ENCODE measurements around the gene RASGRF2. TPM values are rescaled to one million over a fixed set of nuclear protein-coding genes. Genes with fewer than 3 reads are reported as not detected.

Gene RASGRF2
- total RNA-seq, 4 donors from 2014 or later, result 3.6 to 6.3 (median 4.8) TPM

- no peak for ATAC-seq
- Histone ChIP-seq H3K27me3 (no peaks in the 10 kb centered on the region), H3K36me3 (no peaks in the 10 kb centered on the region), H3K4me3 (no peak overlapping the region), H3K9me3 (no peaks in the 10 kb centered on the region), H3K27ac (peak overlapping the region; percentile 98 to 100 (median 98)), H3K4me1 (peaks cover 95 to 97% of the 10 kb centered on the region in 2 donors)
- no peak for TF ChIP-seq CTCF (IDR thresholded peaks at IDR 0.05 in 4 of 5, conservative IDR thresholded peaks at IDR 0.05 in 1 of 5)
- no peak for TF ChIP-seq POLR2A (IDR thresholded peaks at IDR 0.05)
- in situ Hi-C loops (cut with MboI; ENCODE audit: low sequenced_read_pairs in 4 of 4) (no loop called here), intact Hi-C loops (cut with DNase I; ENCODE audit: low total_unique reads) (loop anchor here (10.0 kb wide), 1 partner anchor 923 kb away; no protein-coding TSS in a partner anchor)
- no peak for DNase-seq
These were observed 281.9 kb downstream of the RASGRF2 start for GRCh38 chr5:81241961-81242648.

- H3K27me3 ChIP-seq, result no peaks in the 10 kb centered on the region
- H3K9me3 ChIP-seq, result no peaks in the 10 kb centered on the region
- intact Hi-C loops (cut with DNase I; ENCODE audit: low total_unique reads), result loop anchor here (10.0 kb wide), 1 partner anchor 922 kb away; no protein-coding TSS in a partner anchor
- H3K4me3 ChIP-seq, result no peak overlapping the region
- H3K27ac ChIP-seq, result peak overlapping the region; percentile 98 to 100 (median 98)
- in situ Hi-C loops (cut with MboI; ENCODE audit: low sequenced_read_pairs in 4 of 4), result no loop called here
- ATAC-seq (no peak), DNase-seq (no peak)
- H3K4me1 ChIP-seq, result peaks cover 95 to 100% of the 10 kb centered on the region in 2 donors
- H3K36me3 ChIP-seq, result no peaks in the 10 kb centered on the region
- TF ChIP-seq POLR2A (IDR thresholded peaks at IDR 0.05), result no peak
- no peak for TF ChIP-seq CTCF (IDR thresholded peaks at IDR 0.05 in 4 of 5, conservative IDR thresholded peaks at IDR 0.05 in 1 of 5)
These were observed 282.8 kb downstream of the RASGRF2 start for GRCh38 chr5:81242906-81243436.

- H3K27me3 ChIP-seq, result no peaks in the 10 kb centered on the region
- TF ChIP-seq POLR2A (IDR thresholded peaks at IDR 0.05), result no peak
- intact Hi-C loops (cut with DNase I; ENCODE audit: low total_unique reads) (loop anchor here (10.0 kb wide), 1 partner anchor 920 kb away; no protein-coding TSS in a partner anchor), in situ Hi-C loops (cut with MboI; ENCODE audit: low sequenced_read_pairs in 4 of 4) (no loop called here)
- peaks cover 95 to 99% of the 10 kb centered on the region in 2 donors for H3K4me1 ChIP-seq
- ATAC-seq, result no peak
- no peak for DNase-seq
- no peaks in the 10 kb centered on the region for H3K36me3 ChIP-seq
- no peaks in the 10 kb centered on the region for H3K9me3 ChIP-seq
- H3K4me3 ChIP-seq, result no peak overlapping the region
- H3K27ac ChIP-seq, result peak overlapping the region; percentile 98 to 100 (median 98)
These were observed 284.3 kb downstream of the RASGRF2 start for GRCh38 chr5:81244451-81244850.

GRCh38 chr5:81245871-81246235 is 285.7 kb downstream of the RASGRF2 start:
- TF ChIP-seq CTCF (IDR thresholded peaks at IDR 0.05 in 4 of 5, conservative IDR thresholded peaks at IDR 0.05 in 1 of 5), result no peak
- no peak for TF ChIP-seq POLR2A (IDR thresholded peaks at IDR 0.05)
- H3K4me3 ChIP-seq, result no peak overlapping the region
- DNase-seq, result no peak
- no peaks in the 10 kb centered on the region for H3K27me3 ChIP-seq
- intact Hi-C loops (cut with DNase I; ENCODE audit: low total_unique reads), result loop anchor here (5.0 to 10.0 kb wide), 3 partner anchors 56 to 919 kb away; partner anchors contain the start of gene ZCCHC9
- peak overlapping the region; percentile 98 to 100 (median 98) for H3K27ac ChIP-seq
- ATAC-seq, result peak in 1 of 2 donors; percentile 12
- no peaks in the 10 kb centered on the region for H3K36me3 ChIP-seq
- H3K9me3 ChIP-seq, result no peaks in the 10 kb centered on the region
- in situ Hi-C loops (cut with MboI; ENCODE audit: low sequenced_read_pairs in 4 of 4), result no loop called here
- H3K4me1 ChIP-seq, result peaks cover 95 to 99% of the 10 kb centered on the region in 2 donors

GRCh38 chr5:81246697-81247096 is 286.5 kb downstream of the RASGRF2 start:
- H3K4me1 ChIP-seq, result peaks cover 98 to 99% of the 10 kb centered on the region in 2 donors
- in situ Hi-C loops (cut with MboI; ENCODE audit: low sequenced_read_pairs in 4 of 4), result no loop called here
- H3K9me3 ChIP-seq, result no peaks in the 10 kb centered on the region
- no peak for DNase-seq
- TF ChIP-seq POLR2A (IDR thresholded peaks at IDR 0.05), result no peak
- no peak for ATAC-seq
- H3K27me3 ChIP-seq, result no peaks in the 10 kb centered on the region
- intact Hi-C loops (cut with DNase I; ENCODE audit: low total_unique reads), result loop anchor here (5.0 to 10.0 kb wide), 3 partner anchors 56 to 918 kb away; partner anchors contain the start of gene ZCCHC9
- H3K36me3 ChIP-seq, result no peaks in the 10 kb centered on the region
- peak overlapping the region; percentile 98 to 100 (median 98) for H3K27ac ChIP-seq
- H3K4me3 ChIP-seq, result no peak overlapping the region
